Measurements from ENCODE around the gene MCOLN1. TPM values are rescaled to one million over a fixed set of nuclear protein-coding genes. Genes with fewer than 3 reads are reported as not detected.
A peak's percentile ranks its signal among the peaks of the same experiment; 100 is the strongest.

The MCOLN1 gene
- total and polyA plus RNA-seq, 4 donors: 14.5 to 36.0 (median 27.9) TPM

DNA sequence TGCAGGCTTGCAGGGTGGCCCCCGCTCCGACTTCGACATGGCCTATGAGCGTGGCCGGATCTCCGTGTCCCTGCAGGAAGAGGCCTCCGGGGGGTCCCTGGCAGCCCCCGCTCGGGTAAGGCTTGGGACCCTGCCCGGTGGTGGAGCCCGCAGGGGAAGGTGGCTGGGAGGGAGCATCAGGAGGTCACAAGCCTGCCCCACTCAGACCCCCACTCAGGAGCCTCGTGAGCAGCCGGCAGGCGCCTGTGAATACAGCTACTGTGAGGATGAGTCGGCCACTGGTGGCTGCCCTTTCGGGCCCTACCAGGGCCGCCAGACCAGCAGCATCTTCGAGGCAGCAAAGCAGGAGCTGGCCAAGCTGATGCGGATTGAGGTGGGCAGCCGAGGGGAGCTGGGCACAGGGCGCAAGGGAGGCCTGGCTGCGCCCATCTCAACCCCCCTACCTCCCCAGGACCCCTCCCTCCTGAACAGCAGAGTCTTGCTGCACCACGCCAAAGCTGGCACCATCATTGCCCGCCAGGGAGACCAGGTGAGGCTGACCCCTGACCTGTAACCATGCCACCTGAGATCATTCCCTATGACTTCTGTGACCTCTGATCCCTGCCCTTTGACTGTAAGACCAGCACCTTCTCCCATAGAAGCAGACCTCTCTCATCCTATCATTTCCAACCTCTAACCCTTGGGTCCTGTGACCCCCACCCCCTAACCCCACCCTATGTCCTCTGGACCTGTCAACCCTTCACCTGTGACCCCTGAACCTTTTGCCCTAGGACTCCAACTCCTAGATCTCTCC is 20.3 kb downstream of the MCOLN1 start:
- Histone ChIP-seq H3K4me1 (ENCODE audit: control insufficient read depth in 1 of 2, insufficient read depth in 2 of 2, low read length in 2 of 2) (no peaks in the 10 kb centered on the region), H3K36me3 (ENCODE audit: control insufficient read depth in 1 of 2, insufficient read depth in 2 of 2, low read length in 1 of 2) (peaks cover 3 to 5% of the 10 kb centered on the region in 2 donors), H3K9me3 (ENCODE audit: control insufficient read depth, low read length) (no peaks in the 10 kb centered on the region), H3K27me3 (ENCODE audit: control insufficient read depth in 1 of 2, insufficient read depth in 2 of 2, low read length in 1 of 2) (no peaks in the 10 kb centered on the region), H3K27ac (ENCODE audit: low read depth in 1 of 2, low read length in 2 of 2) (no peak overlapping the region), H3K4me3 (ENCODE audit: low read length in 2 of 2) (no peak overlapping the region)
- ATAC-seq (ENCODE audit: low FRiP score): no peak
- intact Hi-C loops (cut with DNase I): no loop called here
- 94 to 95% methylated on average over 20 to 24 of the region's 24 CpGs for WGBS, 2 donors
- DNase-seq: peak in 1 of 2 donors; percentile 47

DNA sequence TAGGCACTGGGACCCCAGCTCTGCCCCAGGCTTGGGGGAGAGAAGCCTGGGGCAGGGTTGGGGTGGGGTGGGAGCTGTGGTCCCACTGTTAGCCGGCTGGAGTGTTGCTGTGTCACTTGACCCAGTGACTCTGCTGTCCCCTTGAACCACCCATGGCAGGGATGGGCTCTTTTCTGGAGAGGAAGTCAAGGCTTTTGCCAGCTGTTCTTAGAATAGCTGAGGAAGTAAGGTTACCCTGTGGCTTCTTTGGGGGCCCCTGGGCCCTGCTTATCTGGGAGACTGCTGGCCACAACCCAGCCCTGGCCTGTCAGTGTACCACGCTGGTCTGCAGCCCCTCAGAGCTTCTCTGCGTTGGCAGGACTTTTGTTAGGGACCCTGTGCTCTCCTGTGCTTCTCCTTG is 22.2 kb downstream of the MCOLN1 start:
- peak; percentile 23 for ATAC-seq (ENCODE audit: low FRiP score)
- intact Hi-C loops (cut with DNase I): no loop called here
- H3K9me3 ChIP-seq (ENCODE audit: control insufficient read depth, low read length): no peaks in the 10 kb centered on the region
- no peaks in the 10 kb centered on the region for H3K4me1 ChIP-seq (ENCODE audit: control insufficient read depth in 1 of 2, insufficient read depth in 2 of 2, low read length in 2 of 2)
- DNase-seq: peak in 1 of 2 donors; percentile 59
- H3K27me3 ChIP-seq (ENCODE audit: control insufficient read depth in 1 of 2, insufficient read depth in 2 of 2, low read length in 1 of 2): no peaks in the 10 kb centered on the region
- H3K36me3 ChIP-seq (ENCODE audit: control insufficient read depth in 1 of 2, insufficient read depth in 2 of 2, low read length in 1 of 2): peaks cover 0 to 5% of the 10 kb centered on the region in 2 donors
- H3K27ac ChIP-seq (ENCODE audit: low read depth in 1 of 2, low read length in 2 of 2): no peak overlapping the region
- H3K4me3 ChIP-seq (ENCODE audit: low read length in 2 of 2): no peak overlapping the region
- WGBS, 2 donors: 84 to 85% methylated on average over 3 of the region's 3 CpGs

DNA sequence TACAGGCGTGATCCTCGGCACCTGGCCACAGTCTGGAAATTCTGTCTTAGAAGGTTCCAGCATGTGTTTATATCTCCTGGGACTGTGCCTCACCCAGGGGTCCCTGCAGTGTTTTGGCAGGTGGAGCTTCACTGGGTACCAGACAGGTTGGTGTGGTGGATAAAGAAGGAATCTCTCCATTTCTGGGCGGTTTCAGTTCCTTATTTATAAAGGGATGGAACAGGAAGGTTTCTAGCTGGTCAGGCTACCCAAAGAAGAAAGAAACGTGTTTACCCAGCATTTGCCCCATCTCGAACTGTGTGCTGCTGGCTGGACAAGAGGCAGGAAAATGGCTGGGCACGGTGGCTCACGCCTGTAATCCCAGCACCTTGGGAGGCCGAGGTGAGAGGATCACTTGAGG is 22.9 kb downstream of the MCOLN1 start:
- 89 to 90% methylated on average over 8 of the region's 8 CpGs for WGBS, 2 donors

DNA sequence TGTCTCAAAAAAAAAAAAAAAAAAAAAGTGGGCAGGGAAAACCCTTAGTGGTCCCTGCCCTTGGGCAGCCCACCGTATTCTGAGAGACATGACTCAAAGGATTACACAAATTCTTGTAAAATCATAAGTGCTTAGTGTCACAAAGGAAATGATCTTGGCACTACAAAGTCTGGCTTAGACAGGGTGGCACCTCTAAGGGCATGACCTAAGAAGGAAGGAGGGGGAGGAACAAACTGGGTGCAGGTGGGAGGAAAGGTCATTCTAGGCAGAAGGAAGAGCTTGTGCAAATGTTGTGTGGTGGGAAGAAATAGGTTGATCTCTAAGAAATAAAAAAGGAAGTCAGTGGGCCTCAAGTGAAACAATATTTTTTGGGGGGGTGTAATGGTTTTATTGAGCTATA is 23.5 kb downstream of the MCOLN1 start:
- 63 to 76% methylated on average over 1 of the region's 1 CpG for WGBS, 2 donors
- intact Hi-C loops (cut with DNase I): no loop called here
- no peak for DNase-seq
- H3K4me3 ChIP-seq (ENCODE audit: low read length in 2 of 2): no peak overlapping the region
- peaks cover 0 to 1% of the 10 kb centered on the region in 2 donors for H3K36me3 ChIP-seq (ENCODE audit: control insufficient read depth in 1 of 2, insufficient read depth in 2 of 2, low read length in 1 of 2)
- no peaks in the 10 kb centered on the region for H3K27me3 ChIP-seq (ENCODE audit: control insufficient read depth in 1 of 2, insufficient read depth in 2 of 2, low read length in 1 of 2)
- no peaks in the 10 kb centered on the region for H3K9me3 ChIP-seq (ENCODE audit: control insufficient read depth, low read length)
- H3K4me1 ChIP-seq (ENCODE audit: control insufficient read depth in 1 of 2, insufficient read depth in 2 of 2, low read length in 2 of 2): no peaks in the 10 kb centered on the region
- no peak overlapping the region for H3K27ac ChIP-seq (ENCODE audit: low read depth in 1 of 2, low read length in 2 of 2)
- ATAC-seq (ENCODE audit: low FRiP score): no peak

More for the DNA sequence above, 22.9 kb downstream of the MCOLN1 start:
- no peak for DNase-seq
- Histone ChIP-seq H3K27me3 (ENCODE audit: control insufficient read depth in 1 of 2, insufficient read depth in 2 of 2, low read length in 1 of 2) (no peaks in the 10 kb centered on the region), H3K36me3 (ENCODE audit: control insufficient read depth in 1 of 2, insufficient read depth in 2 of 2, low read length in 1 of 2) (peaks cover 0 to 1% of the 10 kb centered on the region in 2 donors), H3K27ac (ENCODE audit: low read depth in 1 of 2, low read length in 2 of 2) (no peak overlapping the region), H3K4me1 (ENCODE audit: control insufficient read depth in 1 of 2, insufficient read depth in 2 of 2, low read length in 2 of 2) (no peaks in the 10 kb centered on the region), H3K4me3 (ENCODE audit: low read length in 2 of 2) (no peak overlapping the region), H3K9me3 (ENCODE audit: control insufficient read depth, low read length) (no peaks in the 10 kb centered on the region)
- no peak for ATAC-seq (ENCODE audit: low FRiP score)
- intact Hi-C loops (cut with DNase I): no loop called here

DNA sequence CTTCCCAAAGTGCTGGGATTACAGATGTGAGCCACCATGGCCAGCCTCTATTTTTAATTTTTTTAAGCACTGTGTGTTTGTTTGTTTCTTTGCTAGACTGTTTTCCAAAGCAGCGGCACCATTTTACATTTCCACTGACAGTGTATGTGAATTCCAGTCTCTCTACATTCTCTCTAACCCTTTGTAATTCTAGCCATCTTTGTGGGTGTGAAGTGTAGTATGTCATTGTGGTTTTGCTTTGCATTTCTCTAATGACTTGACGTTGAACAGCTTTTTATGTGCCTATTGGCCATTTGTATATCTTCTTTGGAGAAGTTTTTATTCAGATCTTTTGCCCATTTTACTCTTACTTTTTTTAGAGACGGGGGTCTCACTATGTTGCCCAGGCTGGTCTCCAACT is 24.7 kb downstream of the MCOLN1 start:
- no peaks in the 10 kb centered on the region for H3K4me1 ChIP-seq (ENCODE audit: control insufficient read depth in 1 of 2, insufficient read depth in 2 of 2, low read length in 2 of 2)
- no peaks in the 10 kb centered on the region for H3K9me3 ChIP-seq (ENCODE audit: control insufficient read depth, low read length)
- ATAC-seq (ENCODE audit: low FRiP score) (no peak), DNase-seq (no peak)
- H3K27ac ChIP-seq (ENCODE audit: low read depth in 1 of 2, low read length in 2 of 2): no peak overlapping the region
- intact Hi-C loops (cut with DNase I): no loop called here
- 85 to 91% methylated on average over 3 of the region's 3 CpGs for WGBS, 2 donors
- H3K4me3 ChIP-seq (ENCODE audit: low read length in 2 of 2): no peak overlapping the region
- H3K27me3 ChIP-seq (ENCODE audit: control insufficient read depth in 1 of 2, insufficient read depth in 2 of 2, low read length in 1 of 2): no peaks in the 10 kb centered on the region
- H3K36me3 ChIP-seq (ENCODE audit: control insufficient read depth in 1 of 2, insufficient read depth in 2 of 2, low read length in 1 of 2): peaks cover 0 to 1% of the 10 kb centered on the region in 2 donors

DNA sequence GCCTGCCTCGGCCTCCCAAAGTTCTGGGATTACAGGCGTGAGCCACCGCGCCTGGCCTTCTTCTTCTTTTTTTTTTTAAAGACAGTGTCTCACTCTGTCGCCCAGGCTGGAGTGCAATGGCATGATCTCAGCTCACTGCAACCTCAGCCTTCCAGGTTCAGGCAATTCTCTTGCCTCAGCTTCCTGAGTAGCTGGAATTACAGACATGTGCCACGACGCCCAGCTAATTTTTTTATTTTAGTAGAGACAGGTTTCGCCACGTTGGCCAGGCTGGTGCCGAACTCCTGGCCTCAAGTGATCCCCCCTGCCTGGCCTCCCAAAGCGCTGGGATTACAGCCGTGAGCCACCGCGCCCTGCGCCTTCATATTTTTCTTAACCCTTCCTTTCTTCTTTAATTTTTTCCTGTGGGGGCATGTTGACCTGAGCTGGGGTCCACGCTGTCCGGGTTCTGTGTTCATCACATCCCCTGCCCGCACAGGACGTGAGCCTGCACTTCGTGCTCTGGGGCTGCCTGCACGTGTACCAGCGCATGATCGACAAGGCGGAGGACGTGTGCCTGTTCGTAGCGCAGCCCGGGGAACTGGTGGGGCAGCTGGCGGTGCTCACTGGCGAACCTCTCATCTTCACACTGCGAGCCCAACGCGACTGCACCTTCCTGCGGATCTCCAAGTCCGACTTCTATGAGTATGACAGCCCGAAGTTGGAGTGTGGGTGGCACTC is 27.2 kb downstream of the MCOLN1 start:
- DNase-seq (peak in 1 of 2 donors; percentile 44), ATAC-seq (ENCODE audit: low FRiP score) (no peak)
- Histone ChIP-seq H3K4me3 (ENCODE audit: low read length in 2 of 2) (no peak overlapping the region), H3K27me3 (ENCODE audit: control insufficient read depth in 1 of 2, insufficient read depth in 2 of 2, low read length in 1 of 2) (no peaks in the 10 kb centered on the region), H3K27ac (ENCODE audit: low read depth in 1 of 2, low read length in 2 of 2) (no peak overlapping the region), H3K4me1 (ENCODE audit: control insufficient read depth in 1 of 2, insufficient read depth in 2 of 2, low read length in 2 of 2) (no peaks in the 10 kb centered on the region), H3K9me3 (ENCODE audit: control insufficient read depth, low read length) (no peaks in the 10 kb centered on the region), H3K36me3 (ENCODE audit: control insufficient read depth in 1 of 2, insufficient read depth in 2 of 2, low read length in 1 of 2) (no peaks in the 10 kb centered on the region)
- intact Hi-C loops (cut with DNase I): loop anchor here in 1 of 2 donors (10.0 kb wide), 1 partner anchor 135 kb away; the partner anchor contains the start of gene TRAPPC5
- WGBS, 2 donors: 86 to 91% methylated on average over 36 of the region's 36 CpGs

DNA sequence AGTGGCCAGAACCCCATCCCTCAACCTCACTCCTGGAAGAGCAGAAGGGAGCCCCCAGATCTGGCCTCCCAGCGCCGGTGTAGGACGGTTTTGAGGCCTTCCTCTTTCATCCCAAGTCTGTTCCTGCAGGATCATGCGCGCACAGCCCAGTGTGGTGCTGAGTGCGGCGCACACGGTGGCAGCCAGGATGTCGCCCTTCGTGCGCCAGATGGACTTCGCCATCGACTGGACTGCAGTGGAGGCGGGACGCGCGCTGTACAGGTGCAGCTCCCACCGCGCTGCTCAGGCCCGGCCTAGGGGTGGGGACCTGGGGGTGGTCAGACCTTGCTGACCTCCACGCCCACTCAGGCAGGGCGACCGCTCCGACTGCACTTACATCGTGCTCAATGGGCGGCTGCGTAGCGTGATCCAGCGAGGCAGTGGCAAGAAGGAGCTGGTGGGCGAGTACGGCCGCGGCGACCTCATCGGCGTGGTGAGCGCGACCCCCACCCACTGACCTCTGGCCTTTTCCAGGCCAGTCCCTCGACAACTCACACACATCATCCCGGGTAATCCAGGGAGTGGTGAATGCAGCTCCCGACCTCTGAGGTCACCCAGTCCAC is 27.8 kb downstream of the MCOLN1 start:
- H3K4me1 ChIP-seq (ENCODE audit: control insufficient read depth in 1 of 2, insufficient read depth in 2 of 2, low read length in 2 of 2): no peaks in the 10 kb centered on the region
- no peak overlapping the region for H3K27ac ChIP-seq (ENCODE audit: low read depth in 1 of 2, low read length in 2 of 2)
- 95 to 96% methylated on average over 40 to 41 of the region's 41 CpGs for WGBS, 2 donors
- H3K9me3 ChIP-seq (ENCODE audit: control insufficient read depth, low read length): no peaks in the 10 kb centered on the region
- intact Hi-C loops (cut with DNase I): loop anchor here in 1 of 2 donors (10.0 kb wide), 1 partner anchor 135 kb away; the partner anchor contains the start of gene TRAPPC5
- ATAC-seq (ENCODE audit: low FRiP score) (no peak), DNase-seq (peak in 1 of 2 donors; percentile 51)
- H3K4me3 ChIP-seq (ENCODE audit: low read length in 2 of 2): no peak overlapping the region
- H3K27me3 ChIP-seq (ENCODE audit: control insufficient read depth in 1 of 2, insufficient read depth in 2 of 2, low read length in 1 of 2): no peaks in the 10 kb centered on the region
- H3K36me3 ChIP-seq (ENCODE audit: control insufficient read depth in 1 of 2, insufficient read depth in 2 of 2, low read length in 1 of 2): no peaks in the 10 kb centered on the region

DNA sequence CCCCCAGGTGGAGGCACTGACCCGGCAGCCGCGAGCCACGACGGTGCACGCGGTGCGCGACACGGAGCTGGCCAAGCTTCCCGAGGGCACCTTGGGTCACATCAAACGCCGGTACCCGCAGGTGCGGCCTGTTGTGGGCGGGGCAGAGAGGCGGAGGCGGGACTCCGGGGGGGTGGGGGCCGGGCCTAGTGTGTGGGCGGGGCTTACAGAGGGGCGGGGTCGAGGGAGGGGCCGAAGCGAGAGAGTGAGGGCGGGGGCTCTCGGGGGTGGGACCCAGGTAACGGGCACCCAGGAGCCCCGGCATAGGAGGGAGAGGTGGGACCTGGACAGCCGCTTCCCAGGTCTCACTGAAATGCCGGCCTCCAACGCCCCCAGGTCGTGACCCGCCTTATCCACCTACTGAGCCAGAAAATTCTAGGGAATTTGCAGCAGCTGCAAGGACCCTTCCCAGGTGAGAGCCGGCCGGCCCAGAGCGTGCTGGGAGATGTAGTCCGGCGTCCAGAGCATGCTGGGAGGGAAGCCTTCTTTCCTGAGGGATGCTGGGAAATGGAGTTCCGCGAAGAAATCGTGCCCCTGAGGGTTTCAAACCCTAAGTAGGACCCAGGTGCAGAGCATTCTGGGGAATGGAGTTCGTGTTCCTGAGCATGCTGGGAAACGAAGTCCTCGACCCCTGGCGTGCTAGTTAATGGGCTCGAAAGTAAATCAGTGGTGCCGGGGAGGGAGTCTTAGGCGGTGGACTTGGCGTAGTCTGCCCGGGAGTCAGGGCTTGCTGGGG is 28.8 kb downstream of the MCOLN1 start:
- WGBS, 2 donors: 17 to 25% methylated on average over 43 to 51 of the region's 51 CpGs
- no peak overlapping the region for H3K4me3 ChIP-seq (ENCODE audit: low read length in 2 of 2)
- ATAC-seq (ENCODE audit: low FRiP score): peak; percentile 80

More for the DNA sequence above, 28.8 kb downstream of the MCOLN1 start:
- intact Hi-C loops (cut with DNase I): loop anchor here in 1 of 2 donors (10.0 kb wide), 1 partner anchor 134 kb away; the partner anchor contains the start of gene TRAPPC5
- DNase-seq: peak; percentile 65 to 84
- Histone ChIP-seq H3K36me3 (ENCODE audit: control insufficient read depth in 1 of 2, insufficient read depth in 2 of 2, low read length in 1 of 2) (no peaks in the 10 kb centered on the region), H3K4me1 (ENCODE audit: control insufficient read depth in 1 of 2, insufficient read depth in 2 of 2, low read length in 2 of 2) (no peaks in the 10 kb centered on the region), H3K27me3 (ENCODE audit: control insufficient read depth in 1 of 2, insufficient read depth in 2 of 2, low read length in 1 of 2) (no peaks in the 10 kb centered on the region), H3K27ac (ENCODE audit: low read depth in 1 of 2, low read length in 2 of 2) (no peak overlapping the region), H3K9me3 (ENCODE audit: control insufficient read depth, low read length) (no peaks in the 10 kb centered on the region)
